Activated CD4-positive, alpha-beta T cell treated with anti-CD3 and anti-CD28 coated beads, Interleukin-2, amount 50 U/mL, for 4 hours (primary cell): ENCODE measurements around the gene HIBADH.
"Not testable (repeated sequence)": the region's sequence is repeated elsewhere in the genome, so short reads cannot be mapped to it uniquely, and the experiment has no call there.

Source experiments
- DNase-seq, 2 experiments: peaks; one replicate each; pipeline ENCODE4 v3.0.0-alpha.2; 2020

Gene HIBADH

DNA sequence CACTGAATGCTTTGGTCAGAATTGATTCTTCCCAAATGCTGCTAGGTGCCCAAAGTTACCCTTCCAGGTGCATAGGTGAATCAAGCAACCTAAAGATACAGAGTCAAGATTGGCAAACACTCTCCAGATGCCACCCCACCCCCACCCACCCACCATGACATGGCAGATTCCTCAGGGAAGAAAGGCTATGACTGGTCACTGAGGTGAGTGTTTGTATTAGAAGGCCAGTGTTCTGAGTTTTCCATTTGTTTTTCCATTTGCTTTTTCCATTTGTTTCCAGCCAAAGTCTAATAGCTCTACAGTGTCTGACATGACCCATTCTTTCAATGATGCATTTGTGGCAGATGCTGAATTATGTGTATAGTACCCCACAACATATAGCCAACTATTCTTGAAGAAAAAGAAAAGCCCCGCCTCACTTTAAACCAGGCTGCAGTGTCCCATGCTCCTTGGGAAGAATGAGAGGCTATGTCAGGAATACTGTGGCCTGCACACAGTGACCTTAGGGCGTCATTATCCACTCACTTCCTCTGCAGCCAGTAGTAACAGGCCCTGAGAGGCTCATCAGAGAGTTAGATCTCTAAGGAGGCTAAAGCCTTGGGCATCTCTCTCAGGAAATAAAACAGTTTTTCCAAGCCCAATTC lies 16.1 kb upstream of the HIBADH start:
- no peak for DNase-seq

DNA sequence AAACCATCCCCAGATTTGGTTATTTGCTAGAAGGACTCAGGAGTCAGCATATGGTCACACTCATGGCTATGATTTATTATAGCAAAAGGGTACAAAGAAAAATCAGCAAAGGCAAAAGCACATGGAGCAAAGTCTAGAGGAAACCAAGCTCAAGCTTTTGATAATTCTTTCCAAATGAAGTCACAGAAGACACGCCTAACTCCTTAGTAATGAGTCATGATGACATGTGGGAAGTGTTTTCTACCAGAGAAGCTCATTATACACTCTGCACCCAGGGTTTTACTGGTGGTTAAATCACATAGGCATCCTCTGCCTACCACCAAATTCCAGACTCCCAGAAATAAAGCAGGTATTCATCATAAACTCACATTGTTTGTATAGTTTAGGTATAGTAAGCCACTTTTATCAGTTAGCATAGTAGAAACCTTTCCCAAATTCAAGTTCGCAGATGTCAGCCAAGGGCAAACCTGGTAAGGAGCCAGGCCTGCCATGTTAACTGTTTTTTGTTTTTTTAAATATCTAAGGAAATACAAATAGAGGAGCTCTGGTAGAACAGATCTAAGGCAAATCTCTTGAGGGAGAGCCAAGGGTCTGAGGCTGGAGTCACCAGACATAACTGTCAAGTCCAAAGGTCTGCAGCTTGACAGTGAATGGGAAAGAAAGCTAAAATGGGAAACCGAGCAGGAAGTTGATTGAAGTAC lies 15.4 kb upstream of the HIBADH start:
- no peak for DNase-seq

DNA sequence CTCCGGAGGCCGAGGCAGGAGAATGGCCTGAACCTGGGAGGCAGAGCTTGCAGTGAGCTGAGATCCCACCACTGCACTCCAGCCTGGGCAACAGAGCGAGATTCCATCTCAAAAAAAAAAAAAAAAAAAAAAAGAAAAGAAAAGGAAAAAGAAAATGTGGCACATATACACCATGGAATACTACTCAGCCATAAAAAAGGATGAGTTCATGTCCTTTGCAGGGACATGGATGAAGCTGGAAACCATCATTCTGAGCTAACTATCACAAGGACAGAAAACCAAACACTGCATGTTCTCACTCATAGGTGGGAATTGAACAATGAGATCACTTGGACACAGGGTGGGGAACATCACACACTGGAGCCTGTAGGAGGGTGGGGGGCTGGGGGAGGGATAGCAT lies 11.4 kb upstream of the HIBADH start:
- not testable (repeated sequence) for DNase-seq

DNA sequence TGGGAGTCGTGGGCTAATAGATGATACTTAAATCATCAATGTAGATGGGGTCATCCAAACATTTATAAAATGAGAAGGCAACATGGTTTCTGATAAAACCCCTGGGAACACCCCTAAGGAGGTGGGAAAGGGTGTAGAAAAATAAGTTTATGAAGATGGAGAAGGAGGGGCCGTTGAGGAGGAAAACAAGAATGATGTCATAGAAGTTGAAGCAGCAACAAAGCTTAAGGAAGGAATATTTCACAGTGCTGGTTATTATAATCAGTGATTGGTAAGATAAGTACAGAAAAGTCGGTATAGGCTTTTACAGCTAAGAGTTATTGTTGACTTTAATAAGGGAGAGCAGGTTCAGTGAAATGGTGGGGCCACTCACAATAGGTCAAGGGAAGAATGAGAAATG lies 9.0 kb upstream of the HIBADH start:
- DNase-seq: no peak

DNA sequence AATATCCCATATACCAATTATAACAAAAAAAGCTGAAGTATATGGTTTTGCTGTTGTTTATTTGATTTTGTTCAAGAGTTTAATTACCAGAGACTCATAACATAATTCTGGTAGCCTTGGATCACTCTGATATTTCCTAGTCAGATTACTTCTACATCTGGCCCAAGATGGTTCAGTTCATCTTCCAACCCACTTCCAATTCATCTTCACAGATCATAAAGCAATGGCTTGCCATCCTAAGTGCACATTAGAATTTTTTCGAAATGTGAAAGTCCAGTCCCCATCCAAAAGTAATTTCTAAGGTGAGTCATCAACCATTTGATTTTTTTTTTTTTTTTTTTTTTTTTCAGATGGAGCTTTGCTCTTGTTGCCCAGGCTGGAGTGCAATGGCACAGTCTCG lies 8.0 kb upstream of the HIBADH start:
- no peak for DNase-seq

DNA sequence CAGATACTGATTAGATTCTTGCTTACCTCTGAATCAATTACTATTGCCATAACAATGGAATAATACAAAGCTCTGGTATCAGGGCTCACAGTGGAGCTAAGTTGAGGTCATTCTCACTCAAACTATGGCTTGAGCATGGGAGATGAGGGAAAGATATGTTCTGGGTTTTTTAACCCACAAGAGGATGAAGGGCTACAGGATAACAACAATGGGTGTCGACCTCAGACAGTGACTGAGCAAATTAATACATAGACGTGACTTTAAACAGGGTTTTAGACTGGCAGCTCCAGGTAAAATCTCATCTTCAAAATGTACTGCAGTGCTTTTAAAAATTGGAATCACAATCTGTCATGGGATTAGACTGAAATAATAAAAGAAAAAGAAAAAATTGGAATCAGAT lies 7.5 kb upstream of the HIBADH start:
- no peak for DNase-seq

DNA sequence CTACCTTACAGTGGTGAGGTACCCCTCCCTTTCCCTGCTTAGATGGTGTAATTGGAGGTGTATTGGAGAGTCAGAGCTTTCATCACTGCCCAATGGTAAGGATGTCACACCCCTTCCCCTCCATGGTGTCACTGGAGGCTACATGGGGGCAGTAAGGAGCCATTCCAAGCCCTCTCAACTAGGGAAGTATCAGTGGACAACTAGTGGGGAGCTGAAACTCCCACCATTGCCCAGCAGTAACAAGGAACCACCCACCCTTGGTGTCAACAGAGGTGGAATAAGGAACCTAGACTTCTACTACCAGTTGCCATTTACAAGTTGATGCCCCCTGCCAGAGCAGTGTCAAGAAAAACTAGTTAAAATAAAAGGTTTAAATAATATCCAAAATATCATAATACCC lies 2.8 kb upstream of the HIBADH start:
- no peak for DNase-seq

DNA sequence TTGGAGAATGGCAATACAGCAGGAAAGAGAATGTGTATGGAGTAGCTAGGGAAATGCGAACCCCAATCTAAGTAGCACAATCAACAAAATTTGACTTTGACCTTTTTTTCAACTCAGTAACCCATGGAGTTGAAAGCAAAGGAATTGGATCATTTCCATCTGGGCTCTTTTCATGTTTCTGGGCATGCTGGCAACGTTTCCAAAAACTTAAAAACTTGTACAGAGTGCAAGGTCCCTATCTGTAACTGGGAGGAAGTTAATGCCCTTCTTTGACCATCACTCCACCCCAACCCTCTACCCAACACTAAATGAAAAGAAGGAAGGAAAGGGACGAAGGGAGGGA lies 1.3 kb upstream of the HIBADH start:
- DNase-seq: no peak

DNA sequence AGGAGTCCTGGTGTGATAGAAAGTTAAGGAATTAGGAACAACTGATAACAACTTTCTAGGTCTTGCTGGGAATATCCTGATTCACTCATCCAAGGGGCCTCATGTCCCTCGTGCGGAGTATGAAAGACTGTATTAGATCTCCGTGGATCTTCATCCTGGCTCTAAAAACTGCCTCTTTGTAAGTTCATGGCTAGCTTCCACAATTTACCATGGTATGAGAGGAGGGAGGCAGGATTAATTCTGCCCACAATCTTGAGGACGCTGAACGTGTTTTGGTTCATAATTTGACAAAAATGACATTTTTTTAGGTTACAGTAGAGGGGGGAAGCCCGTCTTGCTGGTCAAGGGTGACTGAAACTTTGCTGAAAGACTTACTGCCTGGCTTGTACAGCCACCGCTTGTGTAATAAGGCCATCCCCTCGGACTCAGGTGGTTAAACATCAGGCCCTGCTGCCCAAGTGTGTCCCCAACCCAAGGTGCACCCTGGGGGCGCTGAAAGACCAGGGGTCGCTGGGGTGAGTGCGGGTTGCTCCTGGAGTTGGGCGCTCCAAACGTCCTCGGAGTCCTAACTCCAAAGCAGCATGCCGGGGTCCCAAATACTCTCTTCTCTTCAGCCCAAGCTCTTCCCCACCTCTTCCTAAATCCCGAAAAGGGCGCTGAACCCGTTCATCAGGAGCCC lies 733 bp downstream of the HIBADH start:
- DNase-seq: peak; percentile 13 to 18

DNA sequence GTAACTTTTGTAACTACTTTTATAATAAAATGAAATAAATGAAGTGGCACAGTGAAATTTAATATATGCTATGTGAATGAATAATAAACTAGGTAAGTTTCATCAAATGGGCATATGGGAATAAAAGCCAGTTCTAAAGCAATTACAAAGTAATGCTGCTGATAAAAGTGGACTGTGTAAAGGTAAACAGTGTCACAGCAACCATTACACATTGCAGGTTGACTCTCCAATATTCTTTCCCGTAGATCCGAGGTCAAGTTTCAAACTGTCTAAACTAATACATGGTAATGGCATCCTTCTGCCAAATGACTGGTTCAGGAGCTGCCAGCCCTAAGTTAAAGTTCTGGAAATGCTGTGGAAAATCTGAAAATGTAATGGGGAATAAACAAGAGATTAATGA lies 6.0 kb downstream of the HIBADH start:
- DNase-seq: no peak

DNA sequence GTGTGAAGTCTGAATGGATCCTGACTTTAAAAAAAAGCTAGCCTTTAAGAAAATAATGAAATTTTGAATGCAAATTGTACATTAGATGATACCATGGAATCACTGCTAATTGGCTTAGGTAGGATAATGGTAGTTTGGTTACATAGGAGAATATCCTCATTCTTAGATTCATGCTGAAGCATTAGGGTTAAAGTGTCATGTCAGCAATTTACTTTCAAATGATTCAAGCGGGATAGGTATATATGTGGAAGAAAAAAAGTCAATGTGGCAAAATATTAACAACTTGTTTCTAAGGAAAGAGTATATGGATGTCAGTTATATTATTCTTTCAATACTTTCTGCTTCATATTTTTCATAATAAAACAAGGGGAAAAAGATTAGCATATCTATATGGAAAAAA lies 7.5 kb downstream of the HIBADH start:
- DNase-seq: no peak

DNA sequence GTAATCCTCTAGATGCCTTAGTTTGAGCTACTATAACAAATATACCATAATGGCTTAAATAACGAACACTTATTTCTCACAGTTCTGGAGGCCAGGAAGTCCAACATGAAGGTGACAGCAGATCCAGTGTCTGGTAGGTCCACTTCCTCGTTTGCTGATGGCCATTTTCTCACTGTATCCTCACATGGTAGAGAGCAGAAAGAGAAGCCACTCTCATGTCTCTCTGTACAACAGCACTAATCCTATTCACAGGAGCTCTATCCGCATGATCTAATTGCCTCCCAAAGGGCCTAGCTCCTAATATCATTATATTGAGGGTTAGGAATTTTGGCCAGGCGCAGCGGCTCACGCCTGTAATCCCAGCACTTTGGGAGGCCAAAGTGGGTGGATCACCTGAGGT lies 10.2 kb downstream of the HIBADH start:
- no peak for DNase-seq

DNA sequence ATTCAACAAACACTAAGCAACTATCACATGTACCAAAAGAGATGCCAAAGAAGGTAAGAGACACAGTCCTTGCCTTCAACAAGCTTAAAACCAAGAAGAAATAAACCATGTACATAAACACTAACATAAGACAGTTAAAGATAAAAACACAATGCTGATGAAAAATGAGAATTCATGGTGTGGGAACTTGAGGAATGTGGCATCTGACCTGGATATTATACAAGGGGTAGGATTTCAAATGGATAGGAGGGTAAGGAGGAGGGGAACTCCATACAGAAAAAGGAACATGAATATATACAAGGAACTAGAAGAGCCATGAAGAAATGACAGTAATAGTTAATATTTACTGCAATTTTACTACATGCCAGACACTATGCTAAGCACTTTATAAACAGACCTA lies 11.0 kb downstream of the HIBADH start:
- no peak for DNase-seq

DNA sequence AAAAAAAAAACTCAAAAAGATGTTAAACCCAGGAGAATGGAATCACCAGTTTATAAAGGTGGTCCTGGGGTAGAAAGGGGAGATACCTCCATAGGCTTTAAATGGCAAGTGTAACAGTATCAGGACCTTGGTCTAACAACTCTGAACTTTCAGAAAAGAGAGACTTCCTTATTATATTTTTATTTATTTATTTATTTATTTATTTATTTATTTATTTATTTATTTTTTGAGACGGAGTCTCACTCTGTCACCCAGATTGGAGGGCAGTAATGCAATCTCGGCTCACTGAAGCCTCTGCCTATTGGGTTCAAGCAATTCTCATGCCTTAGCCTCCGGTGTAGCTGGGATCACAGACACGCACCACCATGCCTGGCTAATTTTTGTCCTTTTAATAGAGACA lies 12.4 kb downstream of the HIBADH start:
- no peak for DNase-seq

DNA sequence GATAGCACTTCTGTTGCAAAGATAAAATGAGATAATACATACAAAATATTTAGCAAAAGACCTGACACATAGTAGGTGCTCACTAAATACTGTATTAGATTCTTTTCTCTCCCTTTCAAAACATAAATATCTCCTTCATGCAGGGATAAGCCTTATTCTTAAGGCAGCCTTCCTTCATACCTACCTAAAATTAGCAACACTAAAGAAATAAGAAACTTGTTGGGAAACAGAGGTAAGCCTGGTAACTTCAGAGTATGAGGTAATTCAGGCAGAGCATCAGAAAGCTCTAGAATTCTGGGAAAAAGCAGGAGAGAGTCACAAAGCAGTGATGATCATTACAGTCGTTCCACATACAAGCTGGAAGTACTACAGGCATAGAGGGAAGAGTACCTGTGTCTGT lies 15.2 kb downstream of the HIBADH start:
- DNase-seq: no peak

DNA sequence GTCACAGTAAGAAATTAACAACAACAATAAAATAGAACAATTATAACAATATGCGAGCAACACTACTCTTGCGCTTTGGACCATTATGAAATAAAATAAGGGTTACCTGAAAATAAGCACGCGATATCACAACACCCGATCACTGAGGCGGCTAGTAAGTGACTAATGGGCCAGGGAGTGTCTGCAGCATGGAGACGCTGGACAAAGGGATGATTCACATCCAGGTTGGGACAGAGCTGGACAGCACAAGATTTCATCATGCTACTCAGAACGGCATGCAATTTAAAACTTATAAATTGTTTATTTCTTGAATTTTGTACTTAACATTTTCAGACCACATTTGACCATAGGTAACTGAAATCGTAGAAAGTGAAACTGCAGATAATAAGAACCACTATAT lies 15.6 kb downstream of the HIBADH start:
- DNase-seq: no peak

DNA sequence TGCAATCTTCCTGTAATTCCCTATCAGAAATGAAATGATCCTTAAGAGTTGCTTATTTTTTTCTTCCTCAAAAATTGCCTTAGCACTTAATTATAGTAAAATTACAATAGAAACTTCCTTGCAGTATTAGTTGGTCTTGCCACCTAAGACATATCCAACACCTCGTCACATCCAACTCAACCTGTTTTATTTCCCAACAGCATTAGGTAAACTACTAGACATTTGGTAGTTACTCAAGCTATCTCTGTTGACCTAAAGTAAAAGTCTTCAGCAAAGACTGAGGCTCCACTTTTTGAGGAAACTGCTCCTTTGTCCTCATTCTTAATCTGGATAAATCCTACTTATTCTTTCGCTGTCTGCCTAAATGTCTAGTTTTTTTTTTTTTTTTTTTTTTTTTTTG lies 20.4 kb downstream of the HIBADH start:
- DNase-seq: no peak

DNA sequence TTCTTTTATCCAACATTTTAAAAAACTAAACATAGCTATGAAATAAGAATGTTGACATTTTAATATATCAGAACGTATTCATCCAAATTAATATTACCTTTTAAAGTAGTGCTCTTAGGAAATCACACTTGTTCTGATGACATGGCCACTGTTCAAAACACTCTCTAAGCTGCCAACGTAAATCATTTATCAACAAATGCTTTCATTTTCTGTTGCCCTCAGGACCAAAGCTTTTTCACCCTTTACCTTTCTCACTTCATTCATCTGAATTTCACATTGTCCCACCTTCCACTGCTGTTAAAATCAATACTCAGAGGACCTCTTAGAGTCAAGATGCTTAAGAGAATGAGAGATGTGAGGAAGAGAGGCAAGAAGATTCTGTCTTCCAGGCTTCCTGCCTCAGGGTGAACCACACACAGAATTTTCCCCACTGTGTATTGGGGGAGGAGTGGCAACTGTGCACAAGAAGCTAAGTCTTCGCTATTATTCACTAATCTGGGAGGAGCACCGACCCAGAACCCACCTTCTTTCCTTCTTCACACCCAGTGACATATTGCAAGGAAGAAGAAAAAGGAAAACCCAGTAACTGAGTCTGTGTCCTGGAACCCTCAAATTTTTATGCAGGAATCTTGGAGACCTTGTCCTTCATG lies 21.0 kb downstream of the HIBADH start:
- no peak for DNase-seq

DNA sequence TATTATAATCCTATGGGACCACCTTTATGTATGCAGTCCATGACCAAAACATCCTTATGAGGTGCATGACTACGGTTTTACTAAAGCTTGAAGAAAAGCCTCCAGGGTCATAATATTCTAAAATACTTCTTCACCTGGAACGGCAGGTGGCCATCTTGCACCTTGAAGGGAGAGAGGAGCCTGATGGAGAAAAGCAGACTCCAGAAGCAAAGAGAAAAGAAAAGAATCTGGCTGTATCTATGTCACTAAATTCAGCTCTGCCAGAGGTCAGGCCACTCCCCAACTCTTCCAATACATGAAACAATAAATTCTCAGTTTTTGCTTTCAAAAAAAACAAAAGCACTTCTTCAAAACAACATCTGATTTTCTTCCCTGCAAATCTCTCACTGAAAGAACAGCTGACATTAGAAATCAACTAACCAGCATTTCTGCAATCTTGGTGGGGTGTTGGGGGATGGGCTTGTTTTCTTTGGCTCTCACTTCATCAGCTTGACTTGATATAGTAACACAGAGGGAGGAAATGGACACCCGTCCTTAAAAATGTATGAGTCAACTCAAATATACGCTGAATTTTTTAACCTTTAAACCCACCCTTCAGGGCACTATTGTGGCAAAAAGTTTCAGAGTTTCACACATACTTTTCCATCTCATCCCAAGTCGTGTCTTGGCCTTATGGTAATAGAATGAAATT lies 21.7 kb downstream of the HIBADH start:
- no peak for DNase-seq

DNA sequence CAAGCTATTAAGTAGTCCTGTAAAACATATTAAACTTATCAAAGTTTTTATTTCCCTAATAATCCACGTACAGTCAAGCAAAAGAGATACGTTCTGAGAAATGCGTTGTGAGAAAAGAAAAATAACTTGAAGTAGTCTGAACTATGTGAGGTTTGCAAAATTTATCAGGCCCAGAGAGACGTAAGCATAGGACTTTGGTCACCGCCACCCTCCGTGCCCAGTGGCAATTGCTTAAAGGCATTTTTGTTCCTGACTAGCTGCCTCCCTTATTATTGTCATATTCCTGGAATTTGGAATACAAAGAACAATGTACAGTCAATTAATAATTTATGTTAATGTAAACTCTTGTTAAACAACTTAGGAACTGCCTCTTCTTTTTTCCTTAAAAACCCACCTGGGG lies 22.8 kb downstream of the HIBADH start:
- no peak for DNase-seq

DNA sequence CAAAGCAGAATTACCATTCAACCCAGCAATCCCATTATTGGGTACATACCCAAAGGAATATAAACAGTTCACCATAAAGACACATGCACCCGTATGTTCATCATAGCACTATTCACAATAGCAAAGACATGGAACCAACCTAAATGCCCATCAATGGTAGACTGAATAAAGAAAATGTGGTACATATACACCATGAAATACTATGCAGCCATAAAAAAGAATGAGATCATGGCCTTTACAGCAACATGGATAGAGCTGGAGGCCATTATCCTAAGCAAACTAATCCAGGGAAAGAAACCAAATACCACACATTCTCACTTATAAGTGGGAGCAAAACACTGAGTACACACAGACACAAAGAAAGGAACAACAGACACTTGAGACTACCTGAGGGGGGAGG lies 23.6 kb downstream of the HIBADH start:
- not testable (repeated sequence) for DNase-seq

DNA sequence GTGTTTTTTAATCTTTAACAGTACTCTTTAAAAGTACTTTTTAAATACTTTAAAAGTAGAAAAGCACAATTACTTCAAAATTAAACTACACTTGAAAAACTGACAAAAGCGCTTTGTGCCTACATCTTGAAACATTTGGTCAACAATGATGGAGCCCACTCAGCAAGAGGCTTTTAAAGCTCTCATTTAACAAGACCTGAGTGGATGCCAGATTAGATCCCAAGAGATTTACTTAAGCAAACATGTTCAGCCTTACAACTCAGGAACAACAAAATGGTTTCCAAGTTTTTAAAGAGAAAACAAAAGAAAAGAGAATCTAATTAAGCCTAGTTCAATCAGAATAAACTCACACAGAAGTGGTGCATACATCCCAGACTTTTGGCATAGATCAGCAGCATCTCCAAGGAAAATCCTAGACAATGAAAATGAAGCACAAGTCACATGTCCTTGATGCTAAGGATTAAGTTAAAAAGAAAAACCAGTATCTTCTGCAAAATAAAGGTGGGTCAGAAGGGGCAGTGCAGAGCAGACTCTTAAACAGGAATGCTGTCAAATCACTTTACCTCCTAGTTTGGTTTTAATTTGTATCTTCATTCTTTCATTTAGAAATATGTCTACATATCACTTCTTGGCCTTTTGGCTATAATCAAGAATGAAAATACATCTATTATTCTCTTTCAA lies 26.2 kb downstream of the HIBADH start:
- DNase-seq: no peak

DNA sequence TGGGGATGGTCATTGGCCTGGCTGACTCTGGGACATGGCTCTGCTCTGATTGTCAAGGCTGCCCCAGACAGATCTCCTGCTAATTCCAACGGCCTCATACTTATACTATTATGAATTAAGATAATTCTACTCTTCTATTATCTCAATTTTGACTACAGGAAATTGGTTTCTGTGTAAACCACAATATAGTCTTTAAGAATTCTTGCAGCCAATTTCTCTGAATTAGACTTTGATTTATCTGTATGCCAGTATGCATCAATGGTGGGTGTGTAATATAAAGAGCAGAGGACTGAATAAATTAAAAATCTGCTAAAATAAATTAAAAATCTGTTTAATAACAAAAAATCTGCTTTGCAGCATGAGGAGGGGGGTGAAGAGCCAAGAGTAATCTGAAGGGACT lies 27.0 kb downstream of the HIBADH start:
- no peak for DNase-seq
